ENCODE measurements around the gene PTPN7.
"Not testable (repeated sequence)": the region's sequence is repeated elsewhere in the genome, so short reads cannot be mapped to it uniquely, and the experiment has no call there.

PTPN7 gene

DNA sequence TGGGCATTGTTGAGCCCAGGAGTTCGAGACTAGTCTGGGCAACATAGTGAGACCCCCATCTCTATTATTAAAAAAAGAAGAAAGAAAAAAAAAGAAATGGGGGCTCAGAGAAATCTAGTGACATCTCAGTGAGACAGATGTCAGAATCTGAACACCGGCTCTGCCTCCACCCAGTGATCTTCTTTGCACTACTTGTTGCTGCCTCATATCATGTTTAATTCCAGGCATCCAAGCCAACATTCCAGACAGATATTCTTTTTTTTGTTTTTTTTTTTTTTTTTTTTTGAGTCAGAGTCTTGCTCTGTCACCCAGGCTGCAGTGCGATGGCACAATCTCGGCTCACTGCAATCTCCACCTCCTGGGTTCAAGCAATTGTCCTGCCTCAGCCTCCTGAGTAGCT, 10.8 kb downstream of the PTPN7 start:
- no peak for DNase-seq

DNA sequence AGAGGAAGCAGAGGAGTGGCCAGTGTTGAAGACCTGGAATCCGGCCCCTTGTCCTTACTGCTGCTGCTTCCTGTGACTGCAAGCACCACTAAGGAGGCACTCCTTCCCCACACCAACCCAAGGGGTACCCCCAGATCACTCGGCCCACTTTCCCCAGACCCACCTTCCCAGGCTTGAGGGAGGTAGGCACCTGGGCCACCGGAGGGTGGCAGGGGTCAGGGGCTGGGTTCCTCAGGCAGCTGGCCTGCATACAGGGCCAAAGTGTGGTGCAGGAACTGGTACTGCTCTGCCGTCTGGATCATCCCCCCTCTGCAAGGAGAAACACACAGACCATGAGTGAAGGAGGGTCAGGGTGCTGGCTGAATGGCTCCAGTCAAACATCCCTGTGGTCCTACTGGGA, 12.0 kb downstream of the PTPN7 start:
- no peak for DNase-seq

DNA sequence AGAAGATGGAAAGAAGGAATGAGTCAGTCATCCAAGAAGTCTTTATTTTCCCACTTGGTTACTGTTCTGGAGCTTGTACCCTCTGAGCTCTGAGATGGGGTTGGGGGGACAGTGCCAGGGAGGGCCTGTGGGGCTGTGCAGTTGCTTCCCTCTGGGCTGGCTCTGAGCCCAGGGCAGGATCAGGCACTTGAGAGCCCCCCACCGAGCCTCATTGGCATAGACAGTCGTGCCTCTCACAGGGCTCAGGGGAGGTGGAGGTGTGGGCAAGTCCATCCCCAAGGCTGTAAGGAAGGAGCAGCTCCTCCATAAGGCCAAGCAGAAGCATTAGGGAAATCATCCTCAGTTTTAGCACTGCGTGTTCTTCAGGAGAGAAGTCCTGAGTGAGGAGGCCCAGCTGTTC, 13.4 kb downstream of the PTPN7 start:
- DNase-seq, result no peak

DNA sequence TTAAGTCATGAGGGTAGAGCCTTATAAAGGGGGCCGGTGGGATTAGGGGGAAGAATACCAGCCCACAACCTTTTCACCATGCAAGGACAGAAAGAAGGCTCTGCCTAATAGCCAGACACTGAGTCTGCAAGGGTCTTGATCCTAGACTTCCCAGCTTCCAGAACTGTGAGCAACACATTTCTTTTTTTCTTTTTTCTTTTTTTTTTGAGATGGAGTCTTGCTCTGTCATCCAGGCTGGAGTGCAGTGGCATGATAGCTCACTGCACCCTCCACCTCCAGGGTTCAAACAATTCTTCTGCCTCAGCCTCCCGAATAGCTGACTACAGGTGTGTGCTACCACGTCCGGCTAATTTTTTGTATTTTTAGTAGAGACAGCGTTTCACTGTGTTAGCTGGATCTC, 14.1 kb downstream of the PTPN7 start:
- no peak for DNase-seq

DNA sequence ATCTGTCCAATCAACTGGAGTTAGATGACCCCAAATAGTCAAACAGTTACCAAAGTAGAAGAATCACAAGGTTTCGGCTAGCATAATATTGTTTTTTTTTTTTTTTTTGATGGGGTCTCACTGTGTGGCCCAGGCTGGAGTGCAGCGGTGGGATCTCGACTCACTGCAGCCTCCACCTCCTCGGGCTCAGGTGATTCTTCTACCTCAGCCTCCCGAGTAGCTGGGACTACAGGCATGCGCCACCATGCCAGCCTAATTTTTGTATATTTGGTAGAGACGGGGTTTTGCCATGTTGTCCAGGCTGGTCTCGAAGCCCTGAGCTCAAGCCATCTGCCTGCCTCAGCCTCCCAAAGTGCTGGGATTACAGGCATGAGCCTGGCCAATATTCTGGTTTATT, 14.7 kb downstream of the PTPN7 start:
- not testable (repeated sequence) for DNase-seq

DNA sequence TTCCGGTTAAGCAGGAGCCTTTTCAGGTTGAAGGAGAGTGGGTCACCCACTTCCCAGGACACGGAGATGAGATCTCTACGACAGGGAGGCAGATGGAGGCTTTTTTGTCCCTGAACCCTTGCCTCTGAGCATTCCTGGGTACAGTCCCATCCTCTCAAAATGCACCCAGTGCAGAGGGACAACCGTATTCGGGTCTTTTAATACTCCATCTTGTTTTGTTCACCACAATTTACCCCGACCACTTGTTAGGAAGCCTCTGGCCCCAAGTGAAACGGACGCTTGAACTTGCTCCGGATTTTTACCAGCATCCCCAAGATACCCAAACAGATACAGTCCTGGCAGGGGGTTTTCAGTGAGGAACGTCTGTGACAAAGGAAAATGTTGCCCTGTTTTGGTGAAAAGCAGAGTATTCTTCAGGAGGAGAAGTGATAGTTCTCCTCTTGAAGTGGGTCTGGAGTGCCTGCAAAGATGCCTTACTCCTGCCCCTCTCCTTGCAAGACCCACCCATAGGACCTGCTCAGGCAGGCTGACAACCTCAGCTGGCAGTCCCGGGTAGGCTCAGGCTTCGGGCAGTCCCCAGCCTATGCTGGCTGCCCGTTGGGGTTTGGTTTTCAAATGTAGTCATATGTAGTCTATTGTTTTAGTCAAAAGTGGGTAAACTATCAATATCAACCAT, 15.2 kb downstream of the PTPN7 start:
- DNase-seq, result no peak

DNA sequence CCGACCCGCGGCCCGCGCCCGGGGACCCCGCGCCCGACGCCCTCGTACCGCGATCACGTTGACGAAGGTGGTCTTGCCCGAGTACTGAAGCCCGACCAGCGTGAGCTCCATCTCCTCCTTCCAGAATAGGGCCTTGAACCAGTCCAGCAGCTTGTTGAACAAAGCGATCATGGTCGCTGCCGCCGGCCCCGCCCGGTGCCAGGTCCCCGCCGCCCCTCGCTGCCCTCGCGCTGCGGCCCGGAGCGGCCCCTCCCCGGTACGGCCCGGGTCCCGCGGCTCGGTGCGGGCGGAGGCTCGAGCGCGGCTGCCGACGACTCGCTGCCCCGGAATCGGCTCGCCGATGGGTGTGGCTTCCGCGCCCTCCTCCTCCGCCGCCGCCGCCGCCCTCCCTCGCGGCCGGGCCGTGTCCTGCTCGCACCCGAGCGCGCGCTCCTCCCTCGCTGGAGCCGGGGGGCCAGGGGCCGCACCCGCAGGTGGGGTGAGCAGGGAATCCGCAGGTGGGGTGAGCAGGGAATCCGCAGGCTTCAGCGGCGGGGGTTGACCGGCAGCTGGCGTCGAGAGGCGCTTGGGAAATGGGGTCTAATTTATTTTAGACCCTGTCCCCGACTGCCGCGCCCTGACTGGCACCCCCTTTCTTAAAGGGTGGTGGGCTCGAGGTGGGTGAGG, 15.9 kb downstream of the PTPN7 start, which contains the start of gene ARL8A:
Gene ARL8A (minus strand): TSS at position 336 of the 666 bp plus-strand sequence. CDS start 165 bp downstream, at position 171.
- peak in 1 of 2 experiments; percentile 25 for DNase-seq

DNA sequence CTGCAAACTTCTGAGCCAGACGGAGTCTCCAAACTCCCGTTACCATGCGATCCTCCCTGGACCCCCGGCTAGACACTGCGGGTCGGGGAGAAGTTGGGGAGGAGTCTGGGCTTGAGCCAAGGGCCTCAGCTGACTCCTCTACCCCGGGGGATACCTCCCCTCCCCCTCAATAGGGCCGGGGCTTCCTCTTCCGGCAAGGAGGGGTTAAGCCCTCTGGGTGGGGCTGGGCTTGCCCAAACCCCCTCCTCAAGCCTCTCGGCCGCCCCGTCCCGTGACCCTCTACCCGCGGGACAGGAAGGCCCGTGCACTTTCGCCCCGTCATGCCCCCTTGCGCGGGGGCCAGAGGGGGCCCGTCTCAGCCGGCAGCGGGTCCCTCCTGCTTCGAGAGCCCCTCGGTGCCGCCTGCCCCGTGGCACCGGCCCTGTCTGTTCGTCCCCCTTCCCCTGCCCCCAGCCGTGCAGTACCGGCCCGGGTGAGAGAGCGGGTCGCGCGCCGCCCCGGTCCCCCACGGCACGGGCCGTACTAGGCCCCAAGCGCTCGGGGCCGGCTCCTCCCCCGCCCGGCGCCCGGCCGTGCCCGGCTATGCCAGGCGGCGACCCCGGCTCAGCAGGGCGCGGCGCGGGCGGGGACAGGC, 16.5 kb downstream of the PTPN7 start:
- no peak for DNase-seq

DNA sequence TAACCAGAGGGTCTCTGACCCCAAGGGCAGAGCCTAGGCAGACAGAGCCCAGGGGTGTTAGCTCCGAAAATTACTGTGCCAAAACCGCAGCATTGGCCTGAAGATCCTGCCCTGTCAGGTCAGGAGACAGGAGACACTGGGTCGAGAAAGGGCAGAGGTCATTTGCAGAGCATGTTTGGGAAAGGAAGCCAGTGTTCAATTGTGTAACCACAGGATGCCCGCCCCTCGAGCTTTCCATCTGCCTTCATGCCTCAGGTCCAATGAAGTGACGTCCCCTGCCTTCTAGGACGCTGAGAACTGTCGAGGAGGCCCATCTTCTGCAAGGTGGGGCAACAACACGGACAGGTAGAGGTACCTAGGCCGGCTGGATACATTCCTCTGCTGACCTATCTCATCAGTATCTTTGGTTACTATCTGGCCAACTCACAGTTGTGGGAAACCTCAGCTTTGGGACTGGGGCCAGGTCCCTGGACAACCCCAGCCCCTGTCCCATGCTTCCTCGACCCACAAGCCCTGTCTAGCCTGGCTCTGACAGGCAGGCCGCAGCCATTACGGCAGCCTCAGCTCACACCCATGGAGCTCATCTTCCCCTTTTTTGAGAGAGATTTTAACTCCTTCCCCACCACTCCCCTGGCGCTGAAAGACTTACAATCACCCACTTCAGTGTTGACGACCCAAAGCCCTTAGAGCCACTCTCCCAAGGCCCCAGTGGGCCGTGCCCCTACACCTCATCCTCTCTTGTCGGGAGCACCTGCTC, 17.2 kb downstream of the PTPN7 start:
- no peak for DNase-seq

DNA sequence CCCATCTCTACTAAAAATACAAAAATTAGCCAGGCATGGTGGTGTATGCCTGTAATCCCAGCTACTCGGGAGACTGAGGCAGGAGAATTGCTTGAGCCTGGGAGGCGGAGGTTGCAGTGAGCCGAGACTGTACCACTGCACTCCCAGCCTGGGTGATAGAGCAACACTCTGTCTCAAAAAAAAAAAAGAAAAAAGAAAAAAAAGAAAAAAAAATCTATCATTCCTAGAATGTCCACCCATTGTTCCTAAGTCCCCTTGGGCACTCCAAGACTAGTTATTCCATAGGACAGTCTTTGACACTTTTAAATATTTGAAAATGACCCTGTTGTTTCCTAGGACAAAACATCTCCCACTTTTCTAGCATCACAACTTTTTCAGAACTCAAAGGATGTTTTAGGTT, 18.9 kb downstream of the PTPN7 start:
- not testable (repeated sequence) for DNase-seq

DNA sequence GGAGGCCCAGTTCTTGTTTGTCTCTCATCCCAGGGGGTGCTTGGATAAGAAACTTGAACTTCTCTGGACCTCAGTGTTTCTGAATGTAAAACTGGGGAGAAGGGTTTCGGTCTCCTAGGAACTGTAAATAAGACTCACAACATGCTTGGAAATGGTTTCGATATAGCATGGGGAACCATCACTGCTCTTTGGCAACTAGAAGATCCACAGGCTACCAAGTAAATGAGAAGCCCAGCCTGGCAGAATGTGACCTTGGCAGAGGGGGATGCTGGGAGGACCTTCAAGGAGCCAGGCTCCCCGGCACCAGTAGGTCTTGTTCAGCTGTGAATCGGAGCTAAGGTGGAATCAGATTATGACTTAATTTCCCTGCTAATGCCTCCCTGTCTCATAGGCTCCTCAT, 19.6 kb downstream of the PTPN7 start:
- DNase-seq, result no peak

DNA sequence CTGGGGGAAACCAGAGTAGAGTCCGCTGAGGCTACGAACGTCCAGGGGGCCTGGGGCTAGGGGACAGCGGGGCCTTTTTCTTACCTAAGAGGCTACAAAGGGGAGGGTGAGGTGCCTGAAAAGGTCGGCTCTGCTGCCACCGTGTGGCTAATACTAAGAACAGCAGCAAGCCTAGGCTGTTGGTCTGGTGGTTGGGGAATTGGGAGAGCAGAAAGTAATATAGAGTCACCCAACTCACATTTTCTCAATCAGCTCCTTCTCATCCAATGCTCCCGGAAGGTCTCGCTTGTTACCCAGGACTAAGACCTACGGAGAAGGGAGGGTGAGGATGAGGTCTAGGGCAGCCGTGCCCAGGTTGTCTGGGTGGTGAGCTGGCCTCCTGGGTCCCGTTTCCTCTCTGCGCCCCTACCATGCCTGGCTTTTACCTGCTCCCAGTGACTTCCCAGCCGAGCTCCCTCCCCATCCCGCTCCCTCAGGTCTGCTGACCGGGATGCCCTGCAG, 25.1 kb downstream of the PTPN7 start:
- DNase-seq, result peak in 1 of 2 experiments; percentile 40

DNA sequence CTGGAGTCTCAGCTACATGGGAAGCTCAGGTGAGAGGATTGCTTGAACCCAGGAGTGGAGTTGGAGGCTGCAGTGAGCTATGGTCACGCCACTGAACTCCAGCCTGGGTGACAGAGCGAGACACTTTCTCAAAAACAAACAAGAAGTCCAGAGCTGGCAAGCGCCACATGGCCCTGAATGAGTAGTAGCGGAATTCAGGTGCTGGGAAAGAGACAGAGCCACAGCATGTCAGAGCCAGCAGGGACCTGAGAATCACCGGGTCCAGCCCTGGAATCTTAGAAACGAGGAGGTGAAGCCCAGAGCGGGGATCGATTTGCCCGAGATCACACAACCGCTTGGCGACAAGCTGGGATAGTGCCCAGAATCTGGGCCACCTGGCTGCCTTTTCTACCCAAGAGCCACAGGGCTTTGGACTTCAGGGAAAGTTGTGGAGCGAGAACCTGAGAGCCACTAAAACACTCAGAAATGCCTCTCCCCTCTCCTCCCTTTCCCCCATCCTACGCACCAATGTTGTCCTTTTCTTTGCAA, 25.7 kb downstream of the PTPN7 start:
- DNase-seq, result no peak

DNA sequence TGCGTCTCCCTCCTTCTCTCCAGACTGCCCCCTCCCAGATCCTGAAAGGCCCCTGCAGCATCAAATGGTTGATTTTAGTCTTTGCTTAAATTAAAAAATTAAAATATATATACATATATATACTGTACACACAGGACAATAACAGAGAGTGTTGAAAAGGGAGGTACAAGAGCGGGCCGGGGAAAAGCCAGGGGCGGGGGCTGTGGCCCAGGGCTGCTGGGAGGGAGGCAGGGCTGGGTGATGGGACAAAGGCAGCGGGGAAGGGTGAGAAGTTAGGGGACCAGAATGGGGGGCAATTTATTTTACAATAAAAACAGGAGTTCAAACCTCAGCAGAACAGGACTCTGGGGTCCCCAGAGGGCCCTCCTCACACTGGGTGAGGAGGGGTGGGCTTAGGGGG, 26.4 kb downstream of the PTPN7 start:
- DNase-seq, result no peak

DNA sequence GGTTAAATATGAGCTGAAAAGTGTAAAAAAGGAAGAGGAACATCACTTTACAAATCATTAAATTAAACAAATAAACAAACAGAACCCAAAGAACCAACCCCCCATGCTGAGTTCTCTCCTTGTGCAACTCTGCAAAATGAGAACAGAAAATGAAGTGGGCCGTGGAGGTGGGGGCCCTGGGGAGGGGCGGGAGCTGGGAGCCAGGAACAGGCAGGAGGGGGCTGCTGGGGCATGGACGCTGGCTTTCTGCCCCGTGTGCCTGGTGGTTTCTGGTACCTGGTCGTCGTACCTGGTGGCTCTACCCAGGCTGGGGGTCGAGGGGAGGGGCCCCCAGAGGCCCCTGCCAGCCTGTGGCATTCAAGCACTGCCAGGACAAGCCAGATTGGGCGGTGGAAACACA, 26.9 kb downstream of the PTPN7 start:
- DNase-seq, result no peak

DNA sequence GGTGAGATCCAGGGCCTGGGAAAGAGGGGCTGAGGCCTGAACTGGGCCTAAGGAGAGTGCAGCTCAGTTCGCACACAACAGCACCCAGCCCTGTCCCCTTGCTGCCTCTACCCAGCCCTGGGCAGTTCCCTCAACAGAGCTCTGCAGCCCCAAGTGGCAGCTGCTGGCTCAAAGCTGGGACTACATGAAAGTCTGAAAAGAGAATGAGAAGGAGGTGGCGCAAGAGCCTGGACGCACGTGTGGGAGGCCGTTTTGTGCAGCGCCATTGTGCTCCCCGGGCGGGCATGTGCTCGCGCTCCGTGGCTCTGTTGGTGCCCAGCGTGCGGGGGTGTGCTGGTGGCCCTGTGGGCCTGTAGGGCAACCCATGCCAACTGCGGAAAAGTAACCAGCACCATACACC, 27.4 kb downstream of the PTPN7 start:
- no peak for DNase-seq

DNA sequence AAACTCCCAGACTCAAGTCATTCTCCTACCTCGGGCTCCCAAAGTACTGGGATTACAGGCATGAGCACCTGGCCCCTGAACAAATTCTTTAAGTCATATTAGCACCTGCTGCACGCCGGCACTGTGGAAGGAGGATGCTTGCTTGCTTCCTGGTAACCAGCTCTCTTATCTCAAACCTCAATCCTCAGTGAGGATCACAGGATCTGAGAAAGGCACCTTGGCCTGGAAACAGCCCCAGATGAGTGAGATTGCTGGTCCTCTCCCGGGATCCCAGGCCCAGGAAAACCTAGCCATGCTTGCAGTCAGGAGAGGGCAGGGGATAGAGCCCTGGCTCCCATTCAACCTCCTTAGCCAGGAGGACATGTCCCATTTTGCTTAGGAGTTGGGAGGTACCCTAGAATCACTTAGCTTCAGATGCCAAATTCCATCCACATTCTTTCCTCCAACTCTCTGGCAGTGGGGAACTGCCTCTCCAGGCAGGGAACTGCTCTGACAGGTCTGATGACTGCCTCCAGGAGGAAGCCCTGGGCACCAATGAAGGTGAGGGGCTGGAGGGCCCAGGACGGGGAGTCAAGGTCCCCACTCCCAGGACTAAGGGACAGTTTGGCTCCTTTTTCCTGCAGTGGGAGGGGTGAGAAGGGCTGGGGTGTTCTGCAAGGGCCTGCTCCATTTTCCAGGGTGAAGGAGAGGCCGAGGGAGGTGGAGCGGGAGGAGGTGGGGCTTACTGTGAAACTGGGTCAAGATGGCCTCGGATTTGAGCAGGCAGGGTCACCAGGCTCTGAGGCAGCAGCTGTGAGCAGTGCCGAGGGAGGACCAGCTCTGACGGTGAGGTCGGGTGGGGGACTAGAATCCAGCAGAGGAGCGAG, 28.2 kb downstream of the PTPN7 start:
- no peak for DNase-seq

DNA sequence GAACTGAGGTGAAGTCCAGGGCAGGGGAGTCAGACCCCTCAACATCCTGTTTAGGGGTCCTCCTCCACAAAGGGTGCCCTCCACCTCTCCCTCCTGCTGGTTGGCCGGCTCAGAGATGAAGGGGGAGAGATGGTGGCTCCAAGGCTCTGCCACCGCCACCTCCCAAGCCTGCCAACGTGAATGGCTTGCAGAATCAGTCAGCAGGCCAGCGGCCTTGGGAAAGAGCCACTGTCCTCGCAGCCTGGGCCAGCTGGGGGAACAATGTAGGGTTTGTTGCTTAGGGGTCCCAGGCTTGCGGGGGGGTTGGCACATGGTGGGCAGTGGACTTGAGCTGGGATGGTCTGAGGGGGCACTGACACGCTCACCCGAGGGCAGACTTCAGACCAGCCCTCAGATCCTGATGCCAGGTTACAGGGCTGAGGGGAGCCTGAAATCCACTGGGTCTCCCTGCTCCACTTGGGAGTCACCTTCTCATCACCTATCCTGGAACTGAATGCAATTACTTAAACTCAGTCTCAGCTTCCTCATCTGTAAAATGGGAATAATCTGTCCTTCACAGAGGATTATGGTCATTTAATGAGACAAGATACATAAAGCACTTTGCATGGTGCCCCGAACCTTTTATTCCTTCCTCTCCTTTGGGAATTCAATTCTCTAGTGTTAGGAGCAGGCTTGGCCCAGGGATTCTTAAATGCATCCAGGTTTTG, 29.4 kb downstream of the PTPN7 start:
- DNase-seq, result no peak

DNA sequence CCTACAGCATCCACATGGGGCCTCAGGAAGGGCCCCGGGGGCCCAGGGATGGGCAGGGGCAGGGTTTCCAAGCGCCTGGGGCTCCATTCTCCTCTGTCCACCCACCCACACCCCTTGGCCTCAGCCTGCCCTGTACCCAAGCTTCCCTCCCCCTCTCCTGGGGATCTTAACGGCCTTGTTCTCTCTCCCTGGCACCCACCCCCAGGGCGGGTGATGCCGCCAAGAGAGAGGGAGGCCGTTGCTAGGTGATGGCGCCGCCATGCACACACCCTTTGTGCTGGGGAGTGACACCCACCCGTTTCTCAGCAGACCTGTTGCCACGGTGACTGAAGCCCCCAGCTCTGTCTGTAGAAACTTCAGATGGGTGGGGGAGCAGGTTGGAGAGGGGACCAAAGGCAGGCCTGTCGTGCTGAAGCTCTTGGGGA, 30.1 kb downstream of the PTPN7 start:
- no peak for DNase-seq

DNA sequence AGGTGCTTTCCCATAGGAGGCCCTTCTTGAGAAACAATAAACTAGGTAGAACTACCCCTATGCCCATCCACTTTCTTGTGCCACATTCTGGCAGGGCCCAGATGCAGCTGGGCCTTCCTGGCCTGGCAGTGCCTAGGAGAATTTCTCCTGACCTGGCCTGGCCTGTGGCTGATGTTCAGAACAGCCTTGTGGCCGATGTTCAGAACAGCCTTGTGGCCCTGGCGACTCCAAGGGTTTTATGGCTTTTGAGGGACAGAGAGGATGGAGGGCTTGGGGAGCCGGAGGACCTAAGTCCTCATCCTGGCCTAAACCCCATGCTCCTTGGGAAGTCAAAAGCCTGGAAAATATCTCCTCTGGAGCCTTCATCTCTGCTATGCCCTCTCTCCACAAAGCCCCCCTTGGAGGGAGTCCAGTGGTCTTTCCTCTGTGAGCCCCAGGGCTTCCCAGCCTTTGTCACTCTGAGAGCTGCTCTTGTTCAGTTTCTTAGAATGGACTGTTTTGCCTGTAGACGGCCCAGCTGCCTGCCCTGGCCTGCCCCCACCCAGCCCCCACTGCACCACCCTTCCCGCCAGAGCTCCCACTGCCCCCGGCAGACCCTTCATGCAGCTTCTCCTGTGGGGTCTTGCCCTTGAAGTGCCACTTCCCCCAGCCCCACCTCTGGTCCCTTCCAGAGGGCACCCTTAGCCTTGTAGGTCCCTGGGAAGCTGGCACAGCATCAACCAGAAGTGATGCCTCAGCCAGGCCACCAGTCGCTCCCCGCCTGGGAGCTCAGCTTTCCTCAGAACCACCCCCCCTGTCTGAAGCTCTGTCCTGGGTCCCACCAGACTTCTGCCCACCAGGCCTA, 30.7 kb downstream of the PTPN7 start:
- DNase-seq, result no peak
